ENCODE measurements around the gene MACROD2. TPM values are rescaled to one million over a fixed set of nuclear protein-coding genes. Genes with fewer than 3 reads are reported as not detected.
A peak's percentile ranks its signal among the peaks of the same experiment; 100 is the strongest.

Gene MACROD2
- total RNA-seq, 1 experiment from 2014 or later: 1.6 TPM

- no peaks in the 10 kb centered on the region for H3K27me3 Mint-ChIP-seq (ENCODE audit: low read depth)
- H3K9me3 Mint-ChIP-seq: no peaks in the 10 kb centered on the region
- Histone ChIP-seq H2BK15ac (ENCODE audit: low read depth, low read length) (no peak overlapping the region), H3K27me3 (ENCODE audit: insufficient read depth, low read length) (no peaks in the 10 kb centered on the region), H2BK120ac (ENCODE audit: low read depth, low read length, poor library complexity, severe bottlenecking) (no peak overlapping the region), H2AFZ (ENCODE audit: low read length) (no peak overlapping the region), H2BK5ac (ENCODE audit: insufficient read length, low read length) (no peak overlapping the region), H3K4ac (ENCODE audit: low read depth, low read length) (no peak overlapping the region), H3T11ph (ENCODE audit: low read length) (no peak overlapping the region), H4K5ac (ENCODE audit: insufficient read length, low read depth, low read length) (no peak overlapping the region), H3K56ac (ENCODE audit: insufficient read length, low read depth, low read length) (no peak overlapping the region), H3K14ac (ENCODE audit: insufficient read depth, low read length) (no peak overlapping the region), H2AK5ac (ENCODE audit: insufficient read length, low read length) (no peak overlapping the region), H3K23ac (ENCODE audit: insufficient read length, low read depth, low read length) (no peak overlapping the region), H3K9me3 (ENCODE audit: control insufficient read depth, low read depth, low read length) (no peaks in the 10 kb centered on the region), H3K79me2 (ENCODE audit: insufficient read depth, low read length) (no peaks in the 10 kb centered on the region), H3K23me2 (ENCODE audit: insufficient read length, low read depth, low read length, poor library complexity, severe bottlenecking) (no peaks in the 10 kb centered on the region), H2BK12ac (ENCODE audit: insufficient read length, low read depth, low read length) (no peak overlapping the region), H3K18ac (ENCODE audit: insufficient read length, low read depth, low read length) (no peak overlapping the region), H4K8ac (replicated peaks; ENCODE audit: insufficient read length, low read depth, low read length) (no peak overlapping the region), H3K4me2 (ENCODE audit: insufficient read depth, insufficient read length, low read length) (no peak overlapping the region), H3K4me1 (ENCODE audit: insufficient read depth, low read length) (no peaks in the 10 kb centered on the region), H4K91ac (ENCODE audit: insufficient read length, low read depth, low read length) (no peak overlapping the region), H3K9ac (ENCODE audit: extremely low read depth, insufficient read length, low read length) (no peak overlapping the region), H3K79me1 (ENCODE audit: insufficient read depth, low read depth, low read length, poor library complexity, severe bottlenecking) (no peaks in the 10 kb centered on the region), H3K27ac (ENCODE audit: insufficient read length, low read depth, low read length) (no peak overlapping the region), H2BK20ac (ENCODE audit: low read depth, low read length, poor library complexity, severe bottlenecking) (no peak overlapping the region), H4K20me1 (ENCODE audit: control insufficient read depth, insufficient read depth, insufficient read length) (no peaks in the 10 kb centered on the region)
- 0 out of 7 replicates have a peak overlapping the region, but pooled peaks of 1 of the 3 experiments have one; percentile 13 for H3K27ac Mint-ChIP-seq
- H3K4me3 Mint-ChIP-seq: no peak overlapping the region
- DNase-seq: no peak
- TF ChIP-seq, protein P1, sequence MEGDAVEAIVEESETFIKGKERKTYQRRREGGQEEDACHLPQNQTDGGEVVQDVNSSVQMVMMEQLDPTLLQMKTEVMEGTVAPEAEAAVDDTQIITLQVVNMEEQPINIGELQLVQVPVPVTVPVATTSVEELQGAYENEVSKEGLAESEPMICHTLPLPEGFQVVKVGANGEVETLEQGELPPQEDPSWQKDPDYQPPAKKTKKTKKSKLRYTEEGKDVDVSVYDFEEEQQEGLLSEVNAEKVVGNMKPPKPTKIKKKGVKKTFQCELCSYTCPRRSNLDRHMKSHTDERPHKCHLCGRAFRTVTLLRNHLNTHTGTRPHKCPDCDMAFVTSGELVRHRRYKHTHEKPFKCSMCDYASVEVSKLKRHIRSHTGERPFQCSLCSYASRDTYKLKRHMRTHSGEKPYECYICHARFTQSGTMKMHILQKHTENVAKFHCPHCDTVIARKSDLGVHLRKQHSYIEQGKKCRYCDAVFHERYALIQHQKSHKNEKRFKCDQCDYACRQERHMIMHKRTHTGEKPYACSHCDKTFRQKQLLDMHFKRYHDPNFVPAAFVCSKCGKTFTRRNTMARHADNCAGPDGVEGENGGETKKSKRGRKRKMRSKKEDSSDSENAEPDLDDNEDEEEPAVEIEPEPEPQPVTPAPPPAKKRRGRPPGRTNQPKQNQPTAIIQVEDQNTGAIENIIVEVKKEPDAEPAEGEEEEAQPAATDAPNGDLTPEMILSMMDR (conservative IDR thresholded peaks at IDR 0.05): no peak
- no peaks in the 10 kb centered on the region for H3K36me3 Mint-ChIP-seq (ENCODE audit: insufficient read depth in 1 of 3, low read depth in 3 of 3)
- no CpG with 5 or more reads among the region's 7 CpGs for WGBS (ENCODE audit: extremely low coverage, insufficient read length, low lambda C conversion rate)
- peaks cover 15 to 23% of the 10 kb centered on the region in 2 experiments for H3K4me1 Mint-ChIP-seq
Measured at GRCh38 chr20:15711177-15711576, 1715.9 kb downstream of the MACROD2 start.

Data from H9 (cell line).